ENCODE measurements around the gene PACRG. TPM values are rescaled to one million over a fixed set of nuclear protein-coding genes. Genes with fewer than 3 reads are reported as not detected.

The PACRG gene
- polyA plus RNA-seq, 1 donor from 2014 or later, result 16.6 TPM

DNA sequence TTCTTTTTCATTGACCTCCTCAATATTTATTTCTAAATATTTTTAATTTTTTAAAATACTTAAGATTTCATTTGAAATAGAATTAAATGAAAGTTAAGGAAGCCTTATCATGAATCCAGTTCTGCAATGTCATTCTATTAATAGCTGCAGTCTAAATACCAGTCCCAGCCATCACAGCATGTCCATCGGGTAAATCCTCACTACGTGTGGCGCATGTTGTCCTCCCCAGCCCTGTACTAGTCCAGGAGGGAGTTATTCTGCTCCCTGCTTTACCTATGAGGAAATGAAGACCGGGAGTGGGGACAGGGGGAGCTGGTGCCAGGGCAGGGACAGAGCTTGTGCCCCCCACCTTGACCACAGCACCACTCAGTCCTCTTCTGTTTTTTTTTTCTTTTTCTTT is 561.7 kb downstream of the PACRG start:
- Histone ChIP-seq H3K27me3 (ENCODE audit: insufficient read depth, low read depth, low read length) (no peaks in the 10 kb centered on the region), H3K27ac (ENCODE audit: low read length) (no peak overlapping the region), H2AFZ (ENCODE audit: low read depth, low read length) (no peak overlapping the region)

DNA sequence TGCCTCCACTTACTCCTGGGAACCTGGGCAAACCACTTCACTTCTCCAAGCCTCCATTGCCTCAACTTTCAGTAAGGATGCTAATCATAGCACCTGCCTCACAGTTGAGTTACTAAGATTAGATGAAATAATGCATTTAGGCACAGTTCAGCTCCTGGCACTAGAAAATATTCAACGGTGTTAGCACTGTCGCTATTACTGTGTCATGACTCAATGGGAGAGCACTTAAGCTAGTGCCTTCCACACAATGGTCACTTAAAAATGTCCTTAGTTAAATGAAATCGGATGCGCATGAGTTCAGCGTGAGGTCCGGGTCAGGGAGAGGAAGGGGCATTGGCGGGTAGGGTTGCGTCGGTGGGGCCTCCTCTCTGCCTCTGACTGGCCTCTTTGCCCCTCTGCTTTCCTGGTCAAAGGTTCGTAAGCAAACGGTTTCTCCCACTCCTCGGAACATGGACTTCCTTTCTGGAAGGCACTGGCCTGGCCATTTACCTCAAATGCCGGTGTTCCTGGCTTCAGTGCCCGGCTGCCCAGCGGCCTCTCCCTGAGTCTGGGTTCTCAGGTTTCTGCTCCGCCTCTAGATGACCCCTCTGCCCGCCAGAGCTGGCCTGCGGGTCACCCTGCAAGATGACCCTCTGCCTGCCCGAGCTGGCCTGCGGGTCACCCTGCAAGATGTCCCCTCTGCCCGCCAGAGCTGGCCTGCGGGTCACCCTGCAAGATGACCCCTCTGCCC is 562.9 kb downstream of the PACRG start:
- no peaks in the 10 kb centered on the region for H3K9me3 ChIP-seq (ENCODE audit: low read length)
- no peaks in the 10 kb centered on the region for H3F3A ChIP-seq (ENCODE audit: insufficient read depth, low read length, poor library complexity, severe bottlenecking)
- H3K4me3 ChIP-seq (ENCODE audit: low read length), result no peak overlapping the region
- TF ChIP-seq, protein P1, sequence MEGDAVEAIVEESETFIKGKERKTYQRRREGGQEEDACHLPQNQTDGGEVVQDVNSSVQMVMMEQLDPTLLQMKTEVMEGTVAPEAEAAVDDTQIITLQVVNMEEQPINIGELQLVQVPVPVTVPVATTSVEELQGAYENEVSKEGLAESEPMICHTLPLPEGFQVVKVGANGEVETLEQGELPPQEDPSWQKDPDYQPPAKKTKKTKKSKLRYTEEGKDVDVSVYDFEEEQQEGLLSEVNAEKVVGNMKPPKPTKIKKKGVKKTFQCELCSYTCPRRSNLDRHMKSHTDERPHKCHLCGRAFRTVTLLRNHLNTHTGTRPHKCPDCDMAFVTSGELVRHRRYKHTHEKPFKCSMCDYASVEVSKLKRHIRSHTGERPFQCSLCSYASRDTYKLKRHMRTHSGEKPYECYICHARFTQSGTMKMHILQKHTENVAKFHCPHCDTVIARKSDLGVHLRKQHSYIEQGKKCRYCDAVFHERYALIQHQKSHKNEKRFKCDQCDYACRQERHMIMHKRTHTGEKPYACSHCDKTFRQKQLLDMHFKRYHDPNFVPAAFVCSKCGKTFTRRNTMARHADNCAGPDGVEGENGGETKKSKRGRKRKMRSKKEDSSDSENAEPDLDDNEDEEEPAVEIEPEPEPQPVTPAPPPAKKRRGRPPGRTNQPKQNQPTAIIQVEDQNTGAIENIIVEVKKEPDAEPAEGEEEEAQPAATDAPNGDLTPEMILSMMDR (IDR thresholded peaks at IDR 0.05; ENCODE audit: poor library complexity, severe bottlenecking), result no peak
- TF ChIP-seq, protein P2, sequence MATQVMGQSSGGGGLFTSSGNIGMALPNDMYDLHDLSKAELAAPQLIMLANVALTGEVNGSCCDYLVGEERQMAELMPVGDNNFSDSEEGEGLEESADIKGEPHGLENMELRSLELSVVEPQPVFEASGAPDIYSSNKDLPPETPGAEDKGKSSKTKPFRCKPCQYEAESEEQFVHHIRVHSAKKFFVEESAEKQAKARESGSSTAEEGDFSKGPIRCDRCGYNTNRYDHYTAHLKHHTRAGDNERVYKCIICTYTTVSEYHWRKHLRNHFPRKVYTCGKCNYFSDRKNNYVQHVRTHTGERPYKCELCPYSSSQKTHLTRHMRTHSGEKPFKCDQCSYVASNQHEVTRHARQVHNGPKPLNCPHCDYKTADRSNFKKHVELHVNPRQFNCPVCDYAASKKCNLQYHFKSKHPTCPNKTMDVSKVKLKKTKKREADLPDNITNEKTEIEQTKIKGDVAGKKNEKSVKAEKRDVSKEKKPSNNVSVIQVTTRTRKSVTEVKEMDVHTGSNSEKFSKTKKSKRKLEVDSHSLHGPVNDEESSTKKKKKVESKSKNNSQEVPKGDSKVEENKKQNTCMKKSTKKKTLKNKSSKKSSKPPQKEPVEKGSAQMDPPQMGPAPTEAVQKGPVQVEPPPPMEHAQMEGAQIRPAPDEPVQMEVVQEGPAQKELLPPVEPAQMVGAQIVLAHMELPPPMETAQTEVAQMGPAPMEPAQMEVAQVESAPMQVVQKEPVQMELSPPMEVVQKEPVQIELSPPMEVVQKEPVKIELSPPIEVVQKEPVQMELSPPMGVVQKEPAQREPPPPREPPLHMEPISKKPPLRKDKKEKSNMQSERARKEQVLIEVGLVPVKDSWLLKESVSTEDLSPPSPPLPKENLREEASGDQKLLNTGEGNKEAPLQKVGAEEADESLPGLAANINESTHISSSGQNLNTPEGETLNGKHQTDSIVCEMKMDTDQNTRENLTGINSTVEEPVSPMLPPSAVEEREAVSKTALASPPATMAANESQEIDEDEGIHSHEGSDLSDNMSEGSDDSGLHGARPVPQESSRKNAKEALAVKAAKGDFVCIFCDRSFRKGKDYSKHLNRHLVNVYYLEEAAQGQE (IDR thresholded peaks at IDR 0.05; ENCODE audit: borderline replicate concordance), result no peak
- TF ChIP-seq SMC3 (conservative IDR thresholded peaks at IDR 0.05; ENCODE audit: poor library complexity) (no peak), POLR2AphosphoS5 (IDR thresholded peaks at IDR 0.05) (no peak), RAD21 (conservative IDR thresholded peaks at IDR 0.05) (no peak), EP300 (conservative IDR thresholded peaks at IDR 0.05; ENCODE audit: poor library complexity, severe bottlenecking) (no peak), TAF1 (IDR thresholded peaks at IDR 0.05; ENCODE audit: low read depth) (no peak), EZH2 (IDR thresholded peaks at IDR 0.05; ENCODE audit: borderline replicate concordance, insufficient read depth, low read length, poor library complexity, severe bottlenecking) (no peak), MXI1 (conservative IDR thresholded peaks at IDR 0.05; ENCODE audit: poor library complexity, severe bottlenecking) (no peak)
- no peak overlapping the region for H2AFZ ChIP-seq (ENCODE audit: low read depth, low read length)
- no peak overlapping the region for H3K4me2 ChIP-seq (ENCODE audit: low read length)
- no peak overlapping the region for H3K9ac ChIP-seq (ENCODE audit: low read length)
- no peaks in the 10 kb centered on the region for H3K36me3 ChIP-seq (ENCODE audit: insufficient read depth, low read length)
- H3K79me2 ChIP-seq (replicated peaks; ENCODE audit: insufficient read depth, low read length), result no peaks in the 10 kb centered on the region
- H3K27me3 ChIP-seq (ENCODE audit: insufficient read depth, low read depth, low read length), result no peaks in the 10 kb centered on the region
- H3K27ac ChIP-seq (ENCODE audit: low read length), result no peak overlapping the region
- no peaks in the 10 kb centered on the region for H4K20me1 ChIP-seq (ENCODE audit: insufficient read depth)
- H3K9me2 ChIP-seq (ENCODE audit: insufficient read depth, low read length), result no peaks in the 10 kb centered on the region

More for the DNA sequence above, 561.7 kb downstream of the PACRG start:
- no peaks in the 10 kb centered on the region for H3F3A ChIP-seq (ENCODE audit: insufficient read depth, low read length, poor library complexity, severe bottlenecking)
- no peaks in the 10 kb centered on the region for H3K36me3 ChIP-seq (ENCODE audit: insufficient read depth, low read length)
- no peak overlapping the region for H3K4me2 ChIP-seq (ENCODE audit: low read length)
- TF ChIP-seq SMC3 (conservative IDR thresholded peaks at IDR 0.05; ENCODE audit: poor library complexity), result no peak
- TF ChIP-seq RAD21 (conservative IDR thresholded peaks at IDR 0.05), result no peak
- no peak for TF ChIP-seq EZH2 (IDR thresholded peaks at IDR 0.05; ENCODE audit: borderline replicate concordance, insufficient read depth, low read length, poor library complexity, severe bottlenecking)
- no peak for TF ChIP-seq EP300 (conservative IDR thresholded peaks at IDR 0.05; ENCODE audit: poor library complexity, severe bottlenecking)
- TF ChIP-seq MXI1 (conservative IDR thresholded peaks at IDR 0.05; ENCODE audit: poor library complexity, severe bottlenecking), result no peak
- TF ChIP-seq, protein P2 (IDR thresholded peaks at IDR 0.05; ENCODE audit: borderline replicate concordance), result no peak
- TF ChIP-seq, protein P1 (IDR thresholded peaks at IDR 0.05; ENCODE audit: poor library complexity, severe bottlenecking), result no peak
- no peak for TF ChIP-seq TAF1 (IDR thresholded peaks at IDR 0.05; ENCODE audit: low read depth)
- TF ChIP-seq POLR2AphosphoS5 (IDR thresholded peaks at IDR 0.05), result no peak
- H3K9ac ChIP-seq (ENCODE audit: low read length), result no peak overlapping the region
- H3K9me3 ChIP-seq (ENCODE audit: low read length), result no peaks in the 10 kb centered on the region
- no peaks in the 10 kb centered on the region for H3K9me2 ChIP-seq (ENCODE audit: insufficient read depth, low read length)
- H3K4me3 ChIP-seq (ENCODE audit: low read length), result no peak overlapping the region
- H4K20me1 ChIP-seq (ENCODE audit: insufficient read depth), result no peaks in the 10 kb centered on the region
- H3K79me2 ChIP-seq (replicated peaks; ENCODE audit: insufficient read depth, low read length), result no peaks in the 10 kb centered on the region

All from neural cell (in vitro differentiated cells).